Hematopoietic multipotent progenitor cell (in vitro differentiated cells): ENCODE results near the gene AMOTL1. TPM values are rescaled to one million over a fixed set of nuclear protein-coding genes. Genes with fewer than 3 reads are reported as not detected.
"Not testable (repeated sequence)": the region's sequence is repeated elsewhere in the genome, so short reads cannot be mapped to it uniquely, and the experiment has no call there.

Experiments
- DNase-seq, 3 donors: peaks; one replicate each; pipeline ENCODE4 v3.0.0-alpha.2; 2011 to 2015; ENCODE audit warnings: low read depth in 2 of 3, low spot score in 2 of 3
- total RNA-seq: library from RNA; depleted of rRNA; stranded (reverse); fragments of >200 nt; gene quantifications from one replicate; pipeline ENCODE4 v1.2.3, GENCODE V29; 2012

The AMOTL1 gene
- total RNA-seq, 1 donor: 14.3 TPM

- DNase-seq: not testable (repeated sequence)
Observed at GRCh38 chr11:94853288-94853687, 85.1 kb downstream of the AMOTL1 start.

GRCh38 chr11:94853836-94854235 is 85.7 kb downstream of the AMOTL1 start:
- no peak for DNase-seq

GRCh38 chr11:94854770-94855633 is 86.8 kb downstream of the AMOTL1 start:
- no peak for DNase-seq

- no peak for DNase-seq
Observed at GRCh38 chr11:94855666-94856065, 87.5 kb downstream of the AMOTL1 start.

- DNase-seq: no peak
Observed at GRCh38 chr11:94856443-94856842, 88.3 kb downstream of the AMOTL1 start.

- no peak for DNase-seq
Observed at GRCh38 chr11:94857337-94857736, 89.2 kb downstream of the AMOTL1 start.

- DNase-seq: no peak
Observed at GRCh38 chr11:94858012-94858705, 90.0 kb downstream of the AMOTL1 start.

GRCh38 chr11:94860333-94860732 is 92.2 kb downstream of the AMOTL1 start:
- DNase-seq: no peak

- no peak for DNase-seq
Observed at GRCh38 chr11:94861306-94861845, 93.2 kb downstream of the AMOTL1 start.

- no peak for DNase-seq
Observed at GRCh38 chr11:94862926-94863880, 95.0 kb downstream of the AMOTL1 start.

GRCh38 chr11:94864506-94865045 is 96.4 kb downstream of the AMOTL1 start:
- DNase-seq: no peak

GRCh38 chr11:94866231-94866822 is 98.2 kb downstream of the AMOTL1 start:
- no peak for DNase-seq

- DNase-seq: no peak
Observed at GRCh38 chr11:94866936-94867795, 99.0 kb downstream of the AMOTL1 start.

GRCh38 chr11:94868468-94868867 is 100.3 kb downstream of the AMOTL1 start:
- DNase-seq: no peak

- no peak for DNase-seq
Observed at GRCh38 chr11:94869186-94869585, 101.0 kb downstream of the AMOTL1 start.

GRCh38 chr11:94870422-94870821 is 102.3 kb downstream of the AMOTL1 start:
- no peak for DNase-seq

- DNase-seq: no peak
Observed at GRCh38 chr11:94871491-94872185, 103.5 kb downstream of the AMOTL1 start.

- DNase-seq: no peak
Observed at GRCh38 chr11:94873916-94874540, 105.9 kb downstream of the AMOTL1 start.
